LNCAP (cell line): Measurements from ENCODE around the gene UGT8.

Source experiments
- CTCF ChIP-seq: fragments of 450-650 bp; IDR thresholded peaks from 2 replicates; pipeline ENCODE4 v1.5.1; 2017; ENCODE audit warnings: mild to moderate bottlenecking

The UGT8 gene

GRCh38 chr4:114677346-114677979 is 78.9 kb downstream of the UGT8 start:
- no peak for TF ChIP-seq CTCF

- TF ChIP-seq CTCF = no peak
These were observed 85.9 kb downstream of the UGT8 start for GRCh38 chr4:114684462-114684861.

GRCh38 chr4:114688059-114688458 is 89.5 kb downstream of the UGT8 start:
- TF ChIP-seq CTCF = no peak

GRCh38 chr4:114690571-114690970 is 92.0 kb downstream of the UGT8 start:
- no peak for TF ChIP-seq CTCF

- no peak for TF ChIP-seq CTCF
These were observed 93.3 kb downstream of the UGT8 start for GRCh38 chr4:114691865-114692264.

- no peak for TF ChIP-seq CTCF
These were observed 94.4 kb downstream of the UGT8 start for GRCh38 chr4:114692958-114693357.

- TF ChIP-seq CTCF = peak; percentile 54
These were observed 96.2 kb downstream of the UGT8 start for GRCh38 chr4:114694770-114695169.

- TF ChIP-seq CTCF = no peak
These were observed 99.6 kb downstream of the UGT8 start for GRCh38 chr4:114698231-114698630.
